ENCODE data around the gene GALK1.

DNA sequence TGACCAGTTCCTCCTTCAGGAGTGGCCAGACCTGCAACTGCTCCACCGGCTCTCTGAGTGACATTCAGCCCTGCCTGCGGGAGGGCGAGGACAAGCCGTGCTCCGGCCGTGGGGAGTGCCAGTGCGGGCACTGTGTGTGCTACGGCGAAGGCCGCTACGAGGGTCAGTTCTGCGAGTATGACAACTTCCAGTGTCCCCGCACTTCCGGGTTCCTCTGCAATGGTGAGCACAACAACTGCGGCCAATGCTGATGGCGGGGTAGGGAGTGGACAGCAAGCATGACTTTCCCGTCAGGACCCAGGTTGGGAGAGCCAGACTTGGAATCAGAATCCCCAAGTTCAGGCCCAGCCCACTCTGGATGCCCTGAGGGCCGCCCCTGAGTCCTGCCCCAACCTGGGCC is 31.5 kb downstream of the GALK1 start:
- TF ChIP-seq, protein P1, sequence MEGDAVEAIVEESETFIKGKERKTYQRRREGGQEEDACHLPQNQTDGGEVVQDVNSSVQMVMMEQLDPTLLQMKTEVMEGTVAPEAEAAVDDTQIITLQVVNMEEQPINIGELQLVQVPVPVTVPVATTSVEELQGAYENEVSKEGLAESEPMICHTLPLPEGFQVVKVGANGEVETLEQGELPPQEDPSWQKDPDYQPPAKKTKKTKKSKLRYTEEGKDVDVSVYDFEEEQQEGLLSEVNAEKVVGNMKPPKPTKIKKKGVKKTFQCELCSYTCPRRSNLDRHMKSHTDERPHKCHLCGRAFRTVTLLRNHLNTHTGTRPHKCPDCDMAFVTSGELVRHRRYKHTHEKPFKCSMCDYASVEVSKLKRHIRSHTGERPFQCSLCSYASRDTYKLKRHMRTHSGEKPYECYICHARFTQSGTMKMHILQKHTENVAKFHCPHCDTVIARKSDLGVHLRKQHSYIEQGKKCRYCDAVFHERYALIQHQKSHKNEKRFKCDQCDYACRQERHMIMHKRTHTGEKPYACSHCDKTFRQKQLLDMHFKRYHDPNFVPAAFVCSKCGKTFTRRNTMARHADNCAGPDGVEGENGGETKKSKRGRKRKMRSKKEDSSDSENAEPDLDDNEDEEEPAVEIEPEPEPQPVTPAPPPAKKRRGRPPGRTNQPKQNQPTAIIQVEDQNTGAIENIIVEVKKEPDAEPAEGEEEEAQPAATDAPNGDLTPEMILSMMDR (IDR thresholded peaks at IDR 0.05), result no peak
- no peak for TF ChIP-seq ZFX (IDR thresholded peaks at IDR 0.05; ENCODE audit: borderline replicate concordance)

Data from 22Rv1 (cell line).